Germinal center (tissue), 1 donor: ENCODE data around the gene TMEM38B.
"Not testable (repeated sequence)": the region's sequence is repeated elsewhere in the genome, so short reads cannot be mapped to it uniquely, and the experiment has no call there.

ENCODE experiments used
- DNase-seq: peaks from one replicate; pipeline ENCODE4 v3.0.0; 2012; ENCODE audit warnings: mixed read lengths, low spot score

The TMEM38B gene

DNA sequence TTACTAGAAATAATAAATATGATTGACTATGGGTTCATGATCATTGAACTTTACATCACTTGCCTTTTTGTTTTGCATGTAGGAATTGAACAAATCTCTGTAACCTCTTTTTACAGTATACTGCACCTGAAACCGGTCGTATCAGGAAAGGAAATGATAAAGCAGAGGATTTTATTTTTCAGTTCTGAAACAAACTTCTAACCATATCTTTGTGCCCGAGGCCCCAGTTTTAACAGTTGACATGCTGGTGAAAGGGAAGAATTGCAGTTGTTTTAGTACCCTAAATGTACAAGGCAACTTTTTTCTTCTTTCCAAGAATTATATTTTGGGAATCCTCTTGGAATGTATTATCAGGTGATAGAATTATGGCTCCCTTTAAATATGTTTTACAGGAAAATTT, 27.8 kb downstream of the TMEM38B start:
- no peak for DNase-seq

DNA sequence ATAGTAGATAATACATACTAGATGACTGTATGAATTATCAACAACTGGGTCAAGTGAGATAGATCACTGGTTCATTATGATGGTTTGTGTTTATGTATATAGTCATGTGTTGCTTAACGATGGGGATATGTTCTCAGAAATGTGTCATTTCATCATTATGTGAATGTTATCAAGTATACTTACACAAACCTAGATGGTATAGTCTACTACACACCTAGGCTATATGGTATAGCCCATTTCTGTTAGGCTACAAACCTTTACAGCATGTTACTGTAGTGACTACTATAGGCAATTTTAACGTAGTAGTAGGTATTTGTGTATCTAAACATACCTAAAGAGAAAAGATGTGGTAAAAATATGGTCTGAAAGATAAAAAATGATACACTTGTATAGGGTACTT, 31.0 kb downstream of the TMEM38B start:
- no peak for DNase-seq

DNA sequence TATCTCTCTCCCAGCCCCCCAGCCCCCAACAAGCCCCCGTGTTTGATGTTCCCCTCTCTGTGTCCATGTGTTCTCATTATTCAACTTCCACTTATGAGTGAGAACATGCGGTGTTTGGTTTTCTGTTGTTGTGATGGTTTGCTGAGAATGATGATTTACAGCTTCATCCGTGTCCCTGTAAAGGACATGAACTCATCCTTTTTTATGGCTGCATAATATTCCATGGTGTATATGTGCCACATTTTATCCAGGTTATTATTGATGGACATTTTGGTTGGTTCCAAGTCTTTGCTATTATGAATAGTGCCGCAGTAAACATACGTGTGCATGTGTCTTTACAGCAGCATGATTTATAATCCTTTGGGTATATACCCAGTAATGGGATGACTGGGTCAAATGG, 33.9 kb downstream of the TMEM38B start:
- not testable (repeated sequence) for DNase-seq

DNA sequence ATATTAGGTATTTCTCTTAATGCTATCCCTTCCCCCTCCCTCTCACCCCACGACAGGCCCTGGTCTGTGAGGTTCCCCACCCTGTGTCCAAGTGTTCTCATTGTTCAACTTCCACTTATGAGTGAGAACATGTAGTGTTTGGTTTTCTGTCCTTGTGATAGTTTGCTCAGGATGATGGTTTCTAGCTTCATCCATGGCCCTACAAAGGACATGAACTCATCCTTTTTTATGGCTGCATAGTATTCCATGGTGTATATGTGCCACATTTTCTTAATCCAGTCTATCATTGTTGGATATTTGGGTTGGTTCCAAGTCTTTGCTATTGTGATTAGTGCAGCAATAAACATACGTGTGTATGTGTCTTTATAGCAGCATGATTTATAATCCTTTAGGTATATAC, 37.1 kb downstream of the TMEM38B start:
- not testable (repeated sequence) for DNase-seq

DNA sequence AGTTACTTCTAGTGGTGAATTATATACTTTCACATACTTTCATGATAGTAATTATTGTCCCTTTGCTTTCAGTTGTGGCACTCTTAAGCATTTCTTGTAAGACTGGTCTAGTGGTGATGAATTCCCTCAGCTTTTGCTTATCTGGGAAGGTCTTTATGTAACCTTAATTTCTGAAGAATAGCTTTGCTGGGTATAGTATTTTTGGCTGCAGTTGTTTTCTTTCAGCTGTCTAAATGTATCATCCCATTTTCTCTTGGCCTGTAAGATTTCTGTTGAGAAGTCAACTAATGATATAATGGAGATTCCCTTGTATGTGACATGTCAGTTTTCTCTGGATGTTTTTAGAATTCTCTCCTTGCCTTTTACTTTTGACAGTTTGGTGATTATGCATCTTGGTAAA, 41.0 kb downstream of the TMEM38B start:
- no peak for DNase-seq

DNA sequence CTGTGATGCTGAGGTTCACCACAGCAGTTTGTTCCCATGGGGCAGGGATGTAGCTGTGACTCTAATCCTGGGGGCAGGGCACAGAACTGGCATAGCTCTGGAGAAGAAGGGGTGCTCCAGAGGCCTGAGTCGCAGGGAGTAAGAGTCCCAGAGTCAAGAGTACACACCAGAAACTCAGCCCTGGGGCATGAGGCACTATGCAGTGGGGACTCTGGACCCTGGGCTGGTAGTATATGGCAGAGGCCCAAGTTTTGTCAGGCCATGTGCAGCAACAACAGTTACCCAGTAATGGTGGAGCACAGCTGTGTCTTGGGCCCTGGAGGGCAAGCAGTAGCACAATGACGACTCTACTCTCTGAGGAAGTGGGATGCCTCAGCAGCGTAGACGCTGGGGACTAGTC, 42.9 kb downstream of the TMEM38B start:
- DNase-seq, result no peak

DNA sequence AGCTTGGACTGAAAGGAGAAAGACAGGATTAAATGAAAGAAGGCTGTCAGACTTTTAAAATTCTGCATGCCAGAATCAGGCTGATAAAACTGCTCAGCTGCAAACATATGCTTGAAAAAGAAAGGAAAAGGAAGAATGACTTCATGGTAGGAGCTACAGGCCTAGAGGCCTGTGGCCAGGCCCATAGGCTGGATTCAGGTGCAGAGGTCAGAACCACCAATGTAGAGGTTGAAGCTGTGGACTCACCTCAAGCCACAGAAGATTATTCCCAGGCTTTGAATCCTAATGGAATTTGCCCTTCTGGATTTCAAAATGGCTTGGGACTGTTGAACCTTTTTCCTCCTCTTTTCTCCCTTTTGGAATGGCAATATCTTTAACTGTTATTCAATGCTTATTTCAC, 47.7 kb downstream of the TMEM38B start:
- no peak for DNase-seq

DNA sequence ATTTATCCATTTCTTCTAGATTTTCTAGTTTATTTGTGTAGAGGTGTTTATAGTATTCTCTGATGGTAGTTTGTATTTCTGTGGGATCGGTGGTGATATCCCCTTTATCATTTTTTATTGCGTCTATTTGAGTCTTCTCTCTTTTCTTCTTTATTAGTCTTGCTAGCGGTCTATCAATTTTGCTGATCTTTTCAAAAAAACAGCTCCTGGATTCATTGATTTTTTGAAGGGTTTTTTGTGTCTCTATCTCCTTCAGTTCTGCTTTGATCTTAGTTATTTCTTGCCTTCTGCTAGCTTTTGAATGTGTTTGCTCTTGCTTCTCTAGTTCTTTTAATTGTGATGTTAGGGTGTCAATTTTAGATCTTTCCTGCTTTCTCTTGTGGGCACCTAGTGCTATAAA, 53.0 kb downstream of the TMEM38B start:
- not testable (repeated sequence) for DNase-seq

DNA sequence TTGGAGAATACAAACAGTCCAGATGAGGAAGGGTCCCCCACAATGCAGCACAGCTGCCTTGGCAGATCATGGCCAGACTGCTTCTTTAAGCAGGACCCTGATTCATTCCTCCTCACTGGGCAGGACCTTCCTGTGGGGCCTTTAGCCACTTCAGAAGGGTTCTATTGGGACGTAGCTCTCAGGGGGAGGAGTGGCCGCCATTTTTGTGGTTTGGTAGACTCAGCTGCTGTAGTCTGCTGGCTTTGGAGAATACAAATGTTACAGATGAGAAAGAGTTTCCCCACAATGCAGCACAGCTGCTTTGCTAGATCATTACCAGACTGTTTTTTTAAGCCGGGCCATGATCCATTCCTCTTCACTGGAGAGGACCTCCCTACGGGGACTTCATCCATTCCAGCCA, 57.4 kb downstream of the TMEM38B start:
- DNase-seq, result no peak

DNA sequence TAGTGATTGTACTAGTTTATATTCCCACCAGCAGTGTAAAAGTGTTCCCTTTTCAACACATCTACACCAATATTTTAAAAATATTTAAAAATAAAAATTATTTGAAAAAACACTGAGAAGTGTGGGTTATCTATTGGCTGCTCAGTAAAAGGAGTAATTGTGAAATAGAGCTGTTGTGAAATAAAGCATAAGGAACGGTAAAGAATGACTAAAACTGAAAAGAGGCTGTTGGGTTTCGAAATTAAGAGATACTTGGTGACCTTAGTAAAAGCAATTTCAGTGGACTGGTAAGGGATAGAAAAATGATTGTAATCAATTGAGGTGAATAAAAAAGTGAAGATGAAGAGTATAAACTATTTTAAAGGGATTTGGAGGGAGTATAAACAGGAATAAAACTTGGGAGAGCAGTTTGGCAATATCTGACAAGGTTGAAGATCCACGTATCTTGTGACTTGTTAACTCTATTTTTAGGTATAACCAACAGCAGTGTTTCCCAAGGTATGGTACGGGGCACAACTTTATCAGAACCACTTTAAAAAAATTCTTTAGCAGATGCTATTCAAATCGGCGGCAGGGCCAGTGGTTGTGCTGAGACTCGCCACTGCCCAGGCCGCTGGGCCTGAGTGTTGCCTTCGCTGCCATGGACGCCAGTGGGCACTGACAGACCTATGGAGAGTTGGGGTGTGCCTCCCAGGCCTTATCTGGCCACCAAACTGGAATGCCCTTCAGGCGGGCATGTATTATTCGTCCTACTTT, 63.3 kb downstream of the TMEM38B start:
- DNase-seq, result no peak

DNA sequence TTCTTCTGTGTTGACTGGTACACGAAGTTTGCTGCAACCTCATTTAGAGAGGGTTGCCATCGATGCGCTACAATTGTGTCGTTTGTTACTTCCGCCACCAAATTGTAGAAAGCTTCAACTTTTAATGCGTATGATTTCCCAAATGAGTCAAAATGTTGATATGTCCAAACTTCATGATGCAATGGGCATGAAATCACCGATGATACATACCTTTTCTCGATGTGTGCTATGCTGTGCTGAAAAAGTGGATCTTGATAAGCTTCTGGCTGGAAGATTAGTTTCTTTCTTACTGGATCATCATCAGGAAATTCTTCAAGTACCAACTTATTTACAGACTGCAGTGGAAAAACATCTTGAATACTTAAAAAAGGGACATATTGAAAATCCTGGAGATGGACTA, 65.7 kb downstream of the TMEM38B start:
- DNase-seq, result no peak

DNA sequence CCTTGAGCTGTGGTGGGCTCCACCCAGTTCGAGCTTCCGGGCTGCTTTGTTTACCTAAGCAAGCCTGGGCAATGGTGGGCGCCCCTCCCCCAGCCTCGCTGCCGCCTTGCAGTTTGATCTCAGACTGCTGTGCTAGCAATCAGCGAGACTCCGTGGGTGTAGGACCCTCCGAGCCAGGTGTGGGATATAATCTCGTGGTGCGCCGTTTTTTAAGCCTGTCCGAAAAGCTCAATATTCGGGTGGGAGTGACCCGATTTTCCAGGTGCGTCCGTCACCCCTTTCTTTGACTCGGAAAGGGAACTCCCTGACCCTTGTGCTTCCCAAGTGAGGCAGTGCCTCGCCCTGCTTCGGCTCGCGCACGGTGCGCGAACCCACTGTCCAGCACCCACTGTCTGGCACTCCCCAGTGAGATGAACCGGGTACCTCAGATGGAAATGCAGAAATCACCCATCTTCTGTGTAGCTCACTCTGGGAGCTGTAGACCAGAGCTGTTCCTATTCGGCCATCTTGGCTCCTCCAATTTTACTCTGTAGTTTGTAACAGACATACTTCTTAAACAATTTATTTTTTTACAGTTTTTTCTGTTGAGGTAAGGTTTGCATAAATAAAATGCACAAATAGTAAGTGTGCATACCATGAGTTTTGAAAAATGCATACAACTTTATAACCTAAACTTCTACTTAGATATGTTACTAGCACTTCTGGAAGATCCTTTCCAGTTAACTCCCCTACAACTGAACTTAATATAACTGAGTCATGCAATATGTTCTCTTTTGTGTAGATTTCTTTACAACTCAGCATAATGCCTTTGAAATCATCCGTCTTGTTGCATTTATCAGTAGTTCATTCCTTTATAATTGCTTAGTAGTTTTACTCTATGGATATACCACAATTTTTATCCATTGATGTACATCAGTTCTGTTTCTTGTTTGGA, 88.5 kb downstream of the TMEM38B start:
- DNase-seq, result not testable (repeated sequence)

DNA sequence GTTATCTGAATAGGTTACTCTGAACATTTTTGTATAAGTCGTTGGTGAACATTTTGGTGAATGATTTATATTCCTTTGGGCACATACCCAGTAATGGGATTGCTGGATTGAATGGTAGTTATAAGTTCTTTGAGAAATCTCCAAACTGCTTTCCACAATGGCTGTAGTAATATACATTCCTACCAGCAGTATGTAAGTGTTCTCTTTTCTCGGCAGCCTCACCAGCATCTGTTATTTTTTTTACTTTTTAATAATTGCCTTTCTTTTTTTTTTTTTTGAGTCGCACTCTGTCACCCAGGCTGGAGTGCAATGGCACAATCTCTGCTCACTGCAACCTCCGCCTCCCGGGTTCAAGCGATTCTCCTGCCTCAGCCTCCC, 89.1 kb downstream of the TMEM38B start:
- not testable (repeated sequence) for DNase-seq

DNA sequence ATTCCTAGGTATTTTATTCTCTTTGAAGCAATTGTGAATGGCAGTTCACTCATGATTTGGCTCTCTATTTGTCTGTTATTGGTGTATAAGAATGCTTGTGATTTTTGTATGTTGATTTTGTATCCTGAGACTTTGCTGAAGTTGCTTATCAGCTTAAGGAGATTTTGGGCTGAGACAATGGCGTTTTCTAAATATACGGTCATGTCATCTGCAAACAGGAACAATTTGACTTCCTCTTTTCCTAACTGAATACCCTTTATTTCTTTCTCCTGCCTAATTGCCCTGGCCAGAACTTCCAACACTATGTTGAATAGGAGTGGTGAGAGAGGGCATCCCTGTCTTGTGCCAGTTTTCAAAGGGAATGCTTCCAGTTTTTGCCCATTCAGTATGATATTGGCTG, 92.5 kb downstream of the TMEM38B start:
- DNase-seq, result not testable (repeated sequence)

DNA sequence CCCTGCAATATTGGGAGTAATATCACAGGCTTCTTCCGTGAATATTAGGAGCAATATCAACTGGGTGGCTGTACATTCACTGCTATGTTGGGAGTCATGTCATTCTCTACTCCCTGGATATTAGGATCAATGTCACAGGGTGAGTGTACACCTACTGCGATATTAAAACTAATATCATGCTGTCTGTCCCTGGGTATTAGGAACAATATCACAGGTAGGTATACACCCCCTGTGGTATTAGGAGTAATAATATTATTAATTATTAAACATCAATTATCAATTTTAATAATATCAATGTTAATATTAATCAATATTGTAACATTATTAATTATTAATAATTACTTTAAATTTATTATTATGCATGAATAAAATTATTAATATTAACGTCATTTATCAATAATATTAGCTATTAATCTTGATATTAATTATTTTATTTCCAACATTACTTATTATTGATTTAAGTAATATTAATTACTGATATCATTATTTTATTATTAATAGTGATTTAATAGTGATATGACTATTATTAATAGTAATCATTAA, 121.9 kb downstream of the TMEM38B start:
- DNase-seq, result no peak

DNA sequence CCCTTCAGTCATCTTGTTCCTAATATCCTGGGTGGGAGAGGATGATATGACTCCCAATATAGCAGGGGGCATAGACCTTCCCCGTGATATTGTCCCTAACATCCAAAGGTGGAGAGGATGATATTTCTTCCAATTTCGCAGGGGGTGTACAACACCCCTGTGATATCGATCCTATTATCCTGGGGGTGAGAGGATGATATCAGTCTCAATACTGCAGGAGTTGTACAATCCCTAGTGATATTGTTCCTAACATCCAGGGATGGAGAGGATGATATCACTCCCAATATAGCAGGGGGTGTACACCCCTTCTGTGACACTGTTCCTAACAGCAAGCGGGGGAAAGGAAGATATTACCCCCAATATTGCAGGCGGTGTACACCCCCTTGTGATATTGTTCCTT, 122.6 kb downstream of the TMEM38B start:
- no peak for DNase-seq

DNA sequence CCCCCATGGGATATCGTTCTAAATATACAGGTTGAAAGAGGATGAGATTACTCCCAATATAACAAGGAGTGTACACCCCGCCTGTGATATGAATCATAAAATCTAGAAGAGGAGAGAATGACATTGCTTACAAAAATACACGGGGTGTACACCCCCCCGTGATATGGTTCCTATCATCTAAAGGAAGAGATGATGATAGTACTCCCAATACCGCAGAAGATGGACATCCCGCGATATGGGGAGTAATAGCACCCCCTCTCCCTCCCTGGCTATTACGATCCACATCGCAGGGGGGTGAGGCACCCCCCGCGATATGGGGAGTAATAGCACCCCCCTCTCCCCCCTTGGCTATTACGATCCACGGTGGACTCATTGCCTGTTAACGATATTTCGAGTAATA, 124.6 kb downstream of the TMEM38B start:
- DNase-seq, result no peak

DNA sequence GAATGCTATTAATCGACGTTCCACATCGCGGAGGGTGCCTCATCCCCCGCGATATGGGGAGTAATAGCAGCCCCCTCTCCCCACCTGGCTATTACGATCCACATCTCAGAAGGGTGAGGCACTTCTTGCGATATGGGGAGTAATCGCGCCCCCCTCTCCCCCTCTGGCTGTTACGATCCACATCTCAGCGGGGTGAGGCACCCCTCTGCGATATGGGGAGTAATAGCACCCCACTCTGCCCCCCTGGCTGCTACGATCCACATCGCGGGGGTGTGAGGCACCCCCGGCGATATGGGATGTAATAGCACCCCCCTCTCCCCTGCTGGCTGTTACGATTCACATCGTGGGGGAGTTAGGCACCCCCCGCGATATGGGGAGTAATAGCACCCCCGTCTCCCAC, 128.5 kb downstream of the TMEM38B start:
- DNase-seq, result no peak
